ENCODE measurements around the gene MAP3K15. TPM values are rescaled to one million over a fixed set of nuclear protein-coding genes. Genes with fewer than 3 reads are reported as not detected.

MAP3K15 gene
- polyA plus RNA-seq, 1 donor (not counting 4 experiments of a cell fraction or from before 2014, with no cell fraction given), result 0.03 TPM

- no peaks in the 10 kb centered on the region for H3K27me3 ChIP-seq (ENCODE audit: control insufficient read depth, extremely low read depth, insufficient read depth, low read length)
- H3K4me1 ChIP-seq (ENCODE audit: control insufficient read depth, extremely low read depth, insufficient read depth, low read length), result peaks cover 3% of the 10 kb centered on the region
- peak overlapping the region; percentile 3 for H2AFZ ChIP-seq (ENCODE audit: control insufficient read depth, low read length)
- dilution Hi-C loops (cut with MboI; ENCODE audit: extremely low pct_ligation_motif_present, low sequenced_read_pairs), result loop anchor here (25.0 kb wide), 1 partner anchor 931 kb away; no protein-coding TSS in a partner anchor
- H4K20me1 ChIP-seq (ENCODE audit: control insufficient read depth, extremely low read depth, insufficient read depth, low read length), result no peaks in the 10 kb centered on the region
- FAIRE-seq (no peak), DNase-seq (ENCODE audit: low read depth, low spot score) (no peak)
- no peak overlapping the region for H3K9ac ChIP-seq (ENCODE audit: control insufficient read depth, extremely low read depth, insufficient read depth, low read length)
- H3K9me3 ChIP-seq (ENCODE audit: control insufficient read depth, low read depth, low read length), result no peaks in the 10 kb centered on the region
- no peaks in the 10 kb centered on the region for H3K9me1 ChIP-seq (ENCODE audit: control insufficient read depth, extremely low read depth, insufficient read depth, low read length)
- H3K4me2 ChIP-seq (ENCODE audit: control insufficient read depth, extremely low read depth, insufficient read depth, low read depth, low read length), result peak overlapping the region; percentile 29
- TF ChIP-seq CTCF (optimal IDR thresholded peaks at IDR 0.05 in 1 of 3, IDR thresholded peaks at IDR 0.05 in 1 of 3, conservative IDR thresholded peaks at IDR 0.05 in 1 of 3; ENCODE audit: extremely low read depth in 1 of 3, insufficient read depth in 2 of 3, low read length in 3 of 3) (no peak), EZH2 (IDR thresholded peaks at IDR 0.05; ENCODE audit: low read length) (no peak)
- no peak overlapping the region for H3K27ac ChIP-seq (ENCODE audit: control insufficient read depth, insufficient read depth, low read length)
- H3K79me2 ChIP-seq (ENCODE audit: control insufficient read depth, insufficient read depth, low read length), result peaks cover 38% of the 10 kb centered on the region
- H3K36me3 ChIP-seq (ENCODE audit: control insufficient read depth in 2 of 2, extremely low read depth in 1 of 2, insufficient read depth in 2 of 2, low read length in 2 of 2), result no peaks in the 10 kb centered on the region
- H3K4me3 ChIP-seq (ENCODE audit: control insufficient read depth in 2 of 3, extremely low read depth in 1 of 3, insufficient read depth in 2 of 3, low read depth in 1 of 3, low read length in 3 of 3), result peak overlapping the region; percentile 2 to 17 (median 3)
These were observed 172.2 kb downstream of the MAP3K15 start for GRCh38 chrX:19343085-19343534.

DNA sequence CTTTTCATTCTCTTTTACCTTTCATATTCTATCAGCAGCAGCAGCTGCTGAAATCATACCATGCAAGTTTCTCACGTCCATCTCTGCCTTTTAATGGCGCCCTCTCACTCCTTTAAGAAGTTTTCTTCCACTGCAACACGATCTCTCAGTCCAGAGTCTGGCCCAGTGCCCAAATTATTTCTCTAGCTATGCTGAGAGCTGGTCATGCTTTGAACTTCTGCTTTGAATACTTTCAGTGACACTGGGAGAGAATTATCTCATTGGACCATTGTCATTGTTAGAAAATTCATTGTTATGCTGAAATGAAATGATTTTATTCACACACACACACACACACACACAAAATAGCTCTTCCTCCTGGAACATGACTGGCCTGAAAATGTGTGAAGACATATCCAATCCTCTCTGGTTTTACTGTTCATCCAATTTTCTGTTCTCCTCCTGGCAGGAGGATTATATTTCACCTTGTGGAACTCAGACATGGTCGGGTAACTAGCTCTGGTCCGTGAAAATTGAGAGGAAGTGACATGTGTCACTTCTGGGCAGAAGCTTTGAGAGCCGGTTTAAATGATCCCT is 172.9 kb downstream of the MAP3K15 start:
- Histone ChIP-seq H3K79me2 (ENCODE audit: control insufficient read depth, insufficient read depth, low read length) (peaks cover 33% of the 10 kb centered on the region), H3K27ac (ENCODE audit: control insufficient read depth, insufficient read depth, low read length) (no peak overlapping the region), H3K9me1 (ENCODE audit: control insufficient read depth, extremely low read depth, insufficient read depth, low read length) (no peaks in the 10 kb centered on the region), H3K9ac (ENCODE audit: control insufficient read depth, extremely low read depth, insufficient read depth, low read length) (no peak overlapping the region), H3K4me3 (ENCODE audit: control insufficient read depth in 2 of 3, extremely low read depth in 1 of 3, insufficient read depth in 2 of 3, low read depth in 1 of 3, low read length in 3 of 3) (no peak overlapping the region), H4K20me1 (ENCODE audit: control insufficient read depth, extremely low read depth, insufficient read depth, low read length) (no peaks in the 10 kb centered on the region), H3K4me1 (ENCODE audit: control insufficient read depth, extremely low read depth, insufficient read depth, low read length) (peaks cover 3% of the 10 kb centered on the region), H3K9me3 (ENCODE audit: control insufficient read depth, low read depth, low read length) (no peaks in the 10 kb centered on the region), H2AFZ (ENCODE audit: control insufficient read depth, low read length) (no peak overlapping the region), H3K4me2 (ENCODE audit: control insufficient read depth, extremely low read depth, insufficient read depth, low read depth, low read length) (no peak overlapping the region), H3K27me3 (ENCODE audit: control insufficient read depth, extremely low read depth, insufficient read depth, low read length) (no peaks in the 10 kb centered on the region), H3K36me3 (ENCODE audit: control insufficient read depth in 2 of 2, extremely low read depth in 1 of 2, insufficient read depth in 2 of 2, low read length in 2 of 2) (no peaks in the 10 kb centered on the region)
- TF ChIP-seq CTCF (optimal IDR thresholded peaks at IDR 0.05 in 1 of 3, IDR thresholded peaks at IDR 0.05 in 1 of 3, conservative IDR thresholded peaks at IDR 0.05 in 1 of 3; ENCODE audit: extremely low read depth in 1 of 3, insufficient read depth in 2 of 3, low read length in 3 of 3), result no peak
- no peak for TF ChIP-seq EZH2 (IDR thresholded peaks at IDR 0.05; ENCODE audit: low read length)
- dilution Hi-C loops (cut with MboI; ENCODE audit: extremely low pct_ligation_motif_present, low sequenced_read_pairs), result loop anchor here (25.0 kb wide), 1 partner anchor 930 kb away; no protein-coding TSS in a partner anchor
- no peak for DNase-seq (ENCODE audit: low read depth, low spot score)
- no peak for FAIRE-seq

Measured in keratinocyte (primary cell).